ENCODE data around the gene FADS2. TPM values are rescaled to one million over a fixed set of nuclear protein-coding genes. Genes with fewer than 3 reads are reported as not detected.

FADS2 gene
- total and polyA plus RNA-seq, 2 donors, result 33.3 to 75.1 TPM

DNA sequence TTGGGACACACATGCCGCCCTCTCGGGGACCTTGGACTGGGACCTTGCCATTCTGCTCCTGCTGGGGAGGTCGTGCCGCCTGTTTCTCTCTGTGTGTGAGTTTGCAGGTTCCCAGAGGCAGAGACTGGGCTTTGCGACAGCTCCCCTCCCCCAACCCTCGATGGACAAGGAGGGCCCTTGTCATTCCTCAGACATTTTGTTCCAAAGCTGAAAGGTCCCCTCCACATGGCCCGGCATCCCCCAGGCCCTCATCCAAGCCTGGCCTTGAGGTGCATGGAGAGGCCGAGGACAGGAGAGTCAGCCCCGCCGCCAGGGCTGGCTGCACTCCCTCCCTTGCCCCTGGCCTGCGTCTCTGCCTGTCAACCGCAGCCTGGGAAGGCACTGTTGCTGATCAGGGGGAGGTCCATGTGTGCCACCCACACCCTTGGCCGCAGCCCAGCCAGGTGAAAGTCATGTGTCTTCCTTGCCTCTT, 25.6 kb downstream of the FADS2 start:
- Histone ChIP-seq H3K4me3 (ENCODE audit: low read depth, low read length) (no peak overlapping the region), H3K36me3 (ENCODE audit: insufficient read depth) (no peaks in the 10 kb centered on the region), H3K4me1 (ENCODE audit: insufficient read depth) (no peaks in the 10 kb centered on the region), H3K27ac (ENCODE audit: low read depth) (no peak overlapping the region)
- no peak for DNase-seq (ENCODE audit: extremely low spot score)
- WGBS, result 70% methylated on average over 13 of the region's 13 CpGs

DNA sequence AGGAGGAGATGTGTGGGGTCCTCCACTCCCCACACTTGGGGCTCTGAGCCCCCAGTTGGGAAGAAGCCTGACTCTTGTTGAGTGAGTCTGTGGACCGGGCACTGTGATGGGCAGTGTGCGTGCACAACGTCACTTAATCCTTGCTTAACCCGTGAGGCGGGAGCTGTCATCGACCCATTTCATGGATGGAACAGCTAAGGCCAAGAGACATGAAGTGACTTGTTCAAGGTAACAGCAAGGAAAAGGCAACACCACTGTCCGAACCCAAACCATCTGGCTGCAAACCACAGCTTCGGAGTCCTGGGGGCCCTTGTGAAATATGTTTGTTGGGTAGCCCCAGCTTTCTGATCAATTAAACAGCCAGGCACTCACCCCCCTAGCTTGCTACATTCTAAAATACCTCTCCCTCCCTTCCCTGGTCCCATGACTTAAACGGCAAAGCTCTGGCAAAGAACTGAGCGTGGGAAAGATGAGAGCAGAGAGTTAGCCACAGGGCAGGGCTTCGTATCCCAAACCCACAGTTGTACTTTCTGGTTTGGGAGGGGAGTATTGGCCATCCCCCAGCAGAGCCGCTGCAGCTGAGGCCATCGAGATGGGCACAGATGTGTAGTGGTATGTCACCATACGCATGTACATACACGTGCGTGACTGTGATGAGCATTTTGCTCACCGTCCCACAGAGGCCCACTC, 26.3 kb downstream of the FADS2 start:
- no peaks in the 10 kb centered on the region for H3K36me3 ChIP-seq (ENCODE audit: insufficient read depth)
- DNase-seq (ENCODE audit: extremely low spot score), result no peak
- 90% methylated on average over 17 of the region's 17 CpGs for WGBS

DNA sequence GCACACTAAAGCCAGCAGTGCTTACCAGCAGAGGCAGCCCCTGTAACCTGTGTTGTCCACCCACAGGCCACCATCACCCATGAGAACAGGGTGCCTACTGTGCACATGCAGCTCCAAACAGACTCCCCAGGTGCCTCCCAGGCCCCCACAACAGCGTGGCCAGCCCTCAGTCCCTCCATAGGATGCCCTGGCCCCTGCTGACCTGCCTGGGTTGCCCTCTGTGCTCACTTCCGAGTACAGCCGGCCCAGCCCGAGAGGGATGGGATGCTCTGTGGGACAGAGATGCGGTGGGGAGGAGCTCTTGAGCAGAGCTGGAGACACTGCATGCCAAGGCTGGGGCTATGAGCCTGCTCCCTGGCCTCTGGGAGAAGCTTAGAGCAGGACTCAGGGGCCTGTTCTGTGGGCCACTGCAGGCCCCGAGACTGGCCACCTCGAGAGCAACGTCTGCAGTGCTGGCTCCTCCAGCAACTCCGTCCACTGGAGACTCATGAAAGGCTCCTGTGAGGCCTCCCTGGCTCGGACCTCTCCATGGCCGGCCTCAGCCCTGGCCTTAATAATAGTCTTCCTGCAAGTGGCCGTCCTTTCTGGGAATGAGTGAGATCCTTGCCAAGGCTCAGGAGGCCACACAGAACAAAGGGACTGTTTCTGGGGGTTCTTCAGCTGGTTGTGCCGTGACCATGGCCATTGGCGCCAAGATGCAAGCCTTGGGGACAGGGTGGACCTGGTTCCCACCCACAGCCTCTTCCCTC, 27.0 kb downstream of the FADS2 start:
- 85% methylated on average over 14 of the region's 14 CpGs for WGBS
- no peaks in the 10 kb centered on the region for H3K36me3 ChIP-seq (ENCODE audit: insufficient read depth)
- DNase-seq (ENCODE audit: extremely low spot score), result no peak

More for the DNA sequence above, 26.3 kb downstream of the FADS2 start:
- H3K27ac ChIP-seq (ENCODE audit: low read depth), result no peak overlapping the region
- H3K4me3 ChIP-seq (ENCODE audit: low read depth, low read length), result no peak overlapping the region
- H3K4me1 ChIP-seq (ENCODE audit: insufficient read depth), result no peaks in the 10 kb centered on the region

DNA sequence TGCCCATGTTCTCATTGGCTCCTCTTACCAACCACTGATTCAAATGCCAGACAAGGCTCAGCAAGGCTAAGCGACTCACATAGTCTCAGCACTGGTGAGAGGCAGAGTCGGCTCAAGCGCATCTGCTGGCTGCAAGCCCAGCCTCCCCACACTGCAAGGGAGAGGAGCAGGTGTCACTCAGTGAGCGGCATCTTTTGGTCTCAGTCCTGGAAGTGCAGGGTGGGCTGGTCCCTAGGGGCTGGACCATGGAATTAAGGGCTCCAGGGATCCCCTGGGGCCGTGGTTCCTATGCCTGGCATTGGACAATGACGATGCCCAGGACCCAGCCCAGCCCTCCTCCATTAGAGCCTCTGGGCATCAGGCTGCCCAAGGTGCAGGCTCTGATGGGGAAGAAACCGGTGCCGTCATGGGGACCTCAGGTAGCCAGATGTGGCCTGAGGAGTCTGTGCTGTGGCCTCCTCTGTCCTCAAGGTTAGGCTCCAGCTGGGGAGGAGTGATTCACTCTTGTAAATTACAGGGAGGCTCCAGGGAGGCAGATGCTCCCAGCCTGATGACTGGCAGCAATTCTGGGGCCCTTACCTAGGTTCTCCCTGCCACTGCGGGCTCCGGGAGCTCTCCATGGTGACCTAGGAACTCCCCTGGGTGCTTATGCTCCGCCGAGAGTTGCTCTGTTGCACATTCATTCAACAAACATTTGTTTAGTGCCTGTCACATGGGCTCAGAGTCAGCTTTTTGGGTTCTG, 28.0 kb downstream of the FADS2 start:
- Histone ChIP-seq H3K4me1 (ENCODE audit: insufficient read depth) (no peaks in the 10 kb centered on the region), H3K27ac (ENCODE audit: low read depth) (no peak overlapping the region), H3K4me3 (ENCODE audit: low read depth, low read length) (no peak overlapping the region), H3K36me3 (ENCODE audit: insufficient read depth) (no peaks in the 10 kb centered on the region)
- DNase-seq (ENCODE audit: extremely low spot score), result no peak
- WGBS, result 90% methylated on average over 12 of the region's 12 CpGs

More for the DNA sequence above, 27.0 kb downstream of the FADS2 start:
- H3K27ac ChIP-seq (ENCODE audit: low read depth), result no peak overlapping the region
- no peak overlapping the region for H3K4me3 ChIP-seq (ENCODE audit: low read depth, low read length)
- H3K4me1 ChIP-seq (ENCODE audit: insufficient read depth), result no peaks in the 10 kb centered on the region

DNA sequence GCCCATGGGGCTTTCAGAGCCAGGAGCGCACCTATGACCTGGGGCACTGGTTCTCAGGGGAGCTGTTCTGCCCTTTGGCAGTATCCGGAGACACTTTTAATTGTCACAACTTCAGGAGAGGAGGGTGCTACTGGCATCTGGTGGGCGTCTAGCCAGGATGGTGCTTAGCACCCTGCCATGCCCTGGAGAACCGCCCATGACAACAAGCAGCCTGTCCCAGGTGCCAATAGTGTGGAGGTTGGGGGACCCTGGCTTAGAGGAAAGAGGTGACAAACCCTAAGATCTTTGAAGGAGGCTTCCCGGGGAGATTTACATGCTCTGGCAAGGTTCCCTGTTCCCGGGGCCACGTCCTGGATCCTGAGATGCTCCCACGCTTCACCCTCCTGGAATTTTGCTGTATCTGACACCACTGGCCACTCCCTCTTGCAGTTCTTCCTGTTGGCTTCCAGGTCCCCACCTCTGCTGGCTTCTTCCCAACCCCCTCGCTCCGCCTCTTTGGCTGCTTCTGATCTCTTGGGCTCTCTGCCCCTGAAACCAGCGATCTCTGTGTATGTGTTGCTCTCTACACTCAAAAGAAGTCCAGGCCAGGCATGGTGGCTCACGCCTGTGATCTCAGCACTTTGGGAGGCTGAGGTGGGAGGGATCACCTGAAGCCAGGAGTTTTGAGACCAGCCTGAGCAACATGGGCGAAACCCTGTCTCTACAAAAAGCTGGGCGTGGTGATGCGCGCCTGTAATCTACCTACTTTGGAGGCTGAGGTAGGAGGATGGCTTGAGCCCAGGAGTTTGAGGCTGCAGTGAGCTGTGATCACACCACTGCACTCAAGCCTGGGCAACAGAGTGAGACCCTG, 32.2 kb downstream of the FADS2 start:
- no peaks in the 10 kb centered on the region for H3K4me1 ChIP-seq (ENCODE audit: insufficient read depth)
- H3K36me3 ChIP-seq (ENCODE audit: insufficient read depth), result no peaks in the 10 kb centered on the region
- no peak for DNase-seq (ENCODE audit: extremely low spot score)
- 76% methylated on average over 16 of the region's 16 CpGs for WGBS
- no peak overlapping the region for H3K4me3 ChIP-seq (ENCODE audit: low read depth, low read length)
- H3K27ac ChIP-seq (ENCODE audit: low read depth), result no peak overlapping the region

DNA sequence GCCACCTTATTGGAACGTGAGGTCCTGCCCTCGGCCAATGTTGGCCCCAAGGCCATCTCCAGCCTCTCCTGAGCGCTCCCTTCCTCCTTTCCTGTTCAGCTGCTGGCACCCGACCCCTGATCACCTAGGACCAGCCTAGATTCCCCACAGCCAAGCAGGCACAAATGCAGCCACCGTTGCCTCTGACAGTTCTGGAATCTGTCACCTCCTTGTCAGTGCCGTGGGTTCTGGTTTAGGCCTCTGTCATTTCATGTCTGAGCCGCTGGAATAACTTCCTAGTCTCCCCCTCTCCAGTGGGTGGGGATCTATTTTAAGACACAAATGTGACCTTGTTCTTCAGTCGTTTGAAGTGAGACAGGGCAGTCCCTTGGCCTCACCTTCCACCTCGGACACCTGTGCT, 33.5 kb downstream of the FADS2 start:
- DNase-seq (ENCODE audit: extremely low spot score), result no peak
- H3K4me3 ChIP-seq (ENCODE audit: low read depth, low read length), result no peak overlapping the region
- H3K4me1 ChIP-seq (ENCODE audit: insufficient read depth), result no peaks in the 10 kb centered on the region
- no peaks in the 10 kb centered on the region for H3K36me3 ChIP-seq (ENCODE audit: insufficient read depth)
- no peak overlapping the region for H3K27ac ChIP-seq (ENCODE audit: low read depth)
- 61% methylated on average over 9 of the region's 9 CpGs for WGBS

DNA sequence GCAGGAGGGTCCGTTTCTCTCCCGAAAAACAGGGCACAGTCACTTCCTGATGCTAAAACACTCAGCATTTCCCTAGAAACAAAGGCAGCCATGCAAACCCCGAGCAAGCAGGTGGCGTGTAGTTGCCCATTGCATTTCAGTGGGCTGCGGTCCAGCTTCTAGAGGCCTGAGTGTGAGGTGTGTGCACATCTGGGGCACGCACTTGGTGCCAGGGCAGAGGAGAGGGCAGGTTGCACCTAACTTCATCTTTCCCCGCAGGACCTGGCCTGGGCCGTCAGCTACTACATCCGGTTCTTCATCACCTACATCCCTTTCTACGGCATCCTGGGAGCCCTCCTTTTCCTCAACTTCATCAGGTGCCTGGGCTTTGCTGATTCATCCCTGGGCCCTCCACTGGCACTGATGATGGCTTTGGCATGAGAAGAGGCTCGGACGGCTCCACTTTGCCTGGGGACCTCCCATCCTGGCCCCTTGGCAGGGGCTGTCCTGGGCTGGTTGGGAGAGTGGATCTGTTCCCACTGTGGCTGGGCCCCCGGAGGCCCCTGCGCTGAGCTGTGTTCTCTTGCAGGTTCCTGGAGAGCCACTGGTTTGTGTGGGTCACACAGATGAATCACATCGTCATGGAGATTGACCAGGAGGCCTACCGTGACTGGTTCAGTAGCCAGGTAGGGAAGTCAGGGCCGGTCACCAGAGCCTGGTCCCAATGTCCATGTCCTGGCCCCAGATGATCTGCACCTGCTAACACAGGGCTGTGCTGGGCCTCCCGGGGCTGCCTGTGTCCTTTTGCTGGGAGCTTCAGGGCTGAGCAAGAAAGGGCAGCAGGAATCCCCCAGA, 34.8 kb downstream of the FADS2 start:
- Histone ChIP-seq H3K27ac (ENCODE audit: low read depth) (no peak overlapping the region), H3K36me3 (ENCODE audit: insufficient read depth) (no peaks in the 10 kb centered on the region), H3K4me3 (ENCODE audit: low read depth, low read length) (no peak overlapping the region), H3K4me1 (ENCODE audit: insufficient read depth) (no peaks in the 10 kb centered on the region)
- 88% methylated on average over 18 of the region's 18 CpGs for WGBS
- DNase-seq (ENCODE audit: extremely low spot score), result no peak

DNA sequence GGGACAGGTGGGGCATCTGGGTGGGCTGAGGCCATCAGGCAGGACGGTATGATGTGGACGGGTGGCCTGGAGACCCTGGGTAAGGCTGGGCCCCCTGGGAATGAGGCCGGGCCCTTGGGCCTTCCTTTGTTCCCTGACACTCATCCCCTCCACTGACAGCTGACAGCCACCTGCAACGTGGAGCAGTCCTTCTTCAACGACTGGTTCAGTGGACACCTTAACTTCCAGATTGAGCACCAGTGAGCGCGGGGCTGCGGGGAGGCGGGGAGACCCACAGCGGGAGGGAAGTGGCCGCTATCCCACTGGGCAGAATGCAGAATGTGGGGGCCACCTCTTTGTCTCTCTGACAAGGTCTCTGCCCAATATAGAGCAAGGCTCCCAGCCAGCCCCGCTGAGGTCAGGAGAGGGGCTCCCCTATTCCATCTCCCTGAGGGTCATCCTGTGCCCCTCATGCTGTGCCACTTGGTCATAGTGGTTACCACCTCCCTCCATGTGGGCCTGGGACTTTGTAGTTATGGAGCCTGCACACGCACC, 35.5 kb downstream of the FADS2 start:
- no peaks in the 10 kb centered on the region for H3K36me3 ChIP-seq (ENCODE audit: insufficient read depth)

DNA sequence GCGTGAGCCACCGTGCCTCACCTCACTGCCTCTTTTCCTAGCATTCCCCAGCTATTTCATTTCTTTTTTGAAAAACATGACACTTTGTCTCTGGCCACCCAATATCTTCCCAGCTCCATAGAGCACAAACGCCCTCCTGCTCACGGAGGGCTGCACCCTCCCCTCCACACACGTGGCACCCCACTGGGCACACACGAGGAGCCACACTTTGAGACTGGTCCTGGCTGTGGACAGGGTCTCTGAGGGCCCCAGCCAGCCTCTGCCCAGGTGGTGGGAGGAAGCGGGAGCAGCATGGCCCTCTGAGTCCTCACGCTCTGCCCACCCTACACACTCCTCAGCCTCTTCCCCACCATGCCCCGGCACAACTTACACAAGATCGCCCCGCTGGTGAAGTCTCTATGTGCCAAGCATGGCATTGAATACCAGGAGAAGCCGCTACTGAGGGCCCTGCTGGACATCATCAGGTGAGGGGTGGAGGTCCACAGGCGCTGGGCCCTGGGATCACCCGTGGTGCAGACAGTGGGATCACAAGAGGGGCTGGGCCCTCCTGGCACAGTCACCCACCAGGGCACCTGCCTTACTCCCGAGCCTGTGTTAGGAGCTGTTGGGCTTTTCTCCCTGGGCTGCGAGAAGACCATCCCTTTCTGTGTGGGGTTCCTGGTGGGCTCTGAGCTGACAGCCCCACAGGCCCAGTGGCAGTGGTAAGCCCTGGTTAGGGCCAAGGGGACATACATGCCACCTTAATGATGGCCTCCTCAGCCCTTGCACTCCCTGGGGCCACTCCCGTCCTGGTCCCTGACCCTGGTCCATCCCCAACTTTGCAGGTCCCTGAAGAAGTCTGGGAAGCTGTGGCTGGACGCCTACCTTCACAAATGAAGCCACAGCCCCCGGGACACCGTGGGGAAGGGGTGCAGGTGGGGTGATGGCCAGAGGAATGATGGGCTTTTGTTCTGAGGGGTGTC, 37.0 kb downstream of the FADS2 start:
- Histone ChIP-seq H3K4me1 (ENCODE audit: insufficient read depth) (no peaks in the 10 kb centered on the region), H3K36me3 (ENCODE audit: insufficient read depth) (no peaks in the 10 kb centered on the region), H3K27ac (ENCODE audit: low read depth) (no peak overlapping the region), H3K4me3 (ENCODE audit: low read depth, low read length) (no peak overlapping the region)
- WGBS, result 94% methylated on average over 20 of the region's 20 CpGs
- no peak for DNase-seq (ENCODE audit: extremely low spot score)

More for the DNA sequence above, 35.5 kb downstream of the FADS2 start:
- Histone ChIP-seq H3K4me3 (ENCODE audit: low read depth, low read length) (no peak overlapping the region), H3K4me1 (ENCODE audit: insufficient read depth) (no peaks in the 10 kb centered on the region), H3K27ac (ENCODE audit: low read depth) (no peak overlapping the region)
- WGBS, result 91% methylated on average over 13 of the region's 13 CpGs
- DNase-seq (ENCODE audit: extremely low spot score), result no peak

DNA sequence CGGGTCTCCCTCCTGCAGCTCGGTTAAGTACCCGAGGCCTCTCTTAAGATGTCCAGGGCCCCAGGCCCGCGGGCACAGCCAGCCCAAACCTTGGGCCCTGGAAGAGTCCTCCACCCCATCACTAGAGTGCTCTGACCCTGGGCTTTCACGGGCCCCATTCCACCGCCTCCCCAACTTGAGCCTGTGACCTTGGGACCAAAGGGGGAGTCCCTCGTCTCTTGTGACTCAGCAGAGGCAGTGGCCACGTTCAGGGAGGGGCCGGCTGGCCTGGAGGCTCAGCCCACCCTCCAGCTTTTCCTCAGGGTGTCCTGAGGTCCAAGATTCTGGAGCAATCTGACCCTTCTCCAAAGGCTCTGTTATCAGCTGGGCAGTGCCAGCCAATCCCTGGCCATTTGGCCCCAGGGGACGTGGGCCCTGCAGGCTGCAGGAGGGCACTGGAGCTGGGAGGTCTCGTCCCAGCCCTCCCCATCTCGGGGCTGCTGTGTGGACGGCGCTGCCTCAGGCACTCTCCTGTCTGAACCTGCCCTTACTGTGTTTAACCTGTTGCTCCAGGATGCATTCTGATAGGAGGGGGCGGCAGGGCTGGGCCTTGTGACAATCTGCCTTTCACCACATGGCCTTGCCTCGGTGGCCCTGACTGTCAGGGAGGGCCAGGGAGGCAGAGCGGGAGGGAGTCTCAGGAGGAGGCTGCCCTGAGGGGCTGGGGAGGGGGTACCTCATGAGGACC, 38.3 kb downstream of the FADS2 start:
- H3K4me3 ChIP-seq (ENCODE audit: low read depth, low read length), result no peak overlapping the region
- no peaks in the 10 kb centered on the region for H3K36me3 ChIP-seq (ENCODE audit: insufficient read depth)
- no peak for DNase-seq (ENCODE audit: extremely low spot score)
- H3K27ac ChIP-seq (ENCODE audit: low read depth), result no peak overlapping the region
- no peaks in the 10 kb centered on the region for H3K4me1 ChIP-seq (ENCODE audit: insufficient read depth)
- 74% methylated on average over 18 of the region's 18 CpGs for WGBS

DNA sequence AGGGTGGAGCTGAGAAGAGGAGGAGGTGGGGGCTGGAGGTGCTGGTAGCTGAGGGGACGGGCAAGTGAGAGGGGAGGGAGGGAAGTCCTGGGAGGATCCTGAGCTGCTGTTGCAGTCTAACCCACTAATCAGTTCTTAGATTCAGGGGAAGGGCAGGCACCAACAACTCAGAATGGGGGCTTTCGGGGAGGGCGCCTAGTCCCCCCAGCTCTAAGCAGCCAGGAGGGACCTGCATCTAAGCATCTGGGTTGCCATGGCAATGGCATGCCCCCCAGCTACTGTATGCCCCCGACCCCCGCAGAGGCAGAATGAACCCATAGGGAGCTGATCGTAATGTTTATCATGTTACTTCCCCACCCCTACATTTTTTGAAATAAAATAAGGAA, 38.9 kb downstream of the FADS2 start:
- DNase-seq (ENCODE audit: extremely low spot score), result no peak
- H3K36me3 ChIP-seq (ENCODE audit: insufficient read depth), result no peaks in the 10 kb centered on the region
- WGBS, result 85% methylated on average over 6 of the region's 6 CpGs

More for the DNA sequence above, 38.9 kb downstream of the FADS2 start:
- Histone ChIP-seq H3K4me1 (ENCODE audit: insufficient read depth) (no peaks in the 10 kb centered on the region), H3K27ac (ENCODE audit: low read depth) (no peak overlapping the region), H3K4me3 (ENCODE audit: low read depth, low read length) (no peak overlapping the region)

Measured in urinary bladder (tissue), 4 donors.